GM21528 (cell line): ENCODE data around the gene SPSB4.

Source experiments
- ATAC-seq: cut with Tn5 transposase; IDR thresholded peaks from one replicate; pipeline ENCODE4 v1.9.1; 2021; ENCODE audit warnings: mild to moderate bottlenecking, moderate library complexity; ENCODE audit not compliant: unreplicated experiment, low FRiP score

Gene SPSB4

DNA sequence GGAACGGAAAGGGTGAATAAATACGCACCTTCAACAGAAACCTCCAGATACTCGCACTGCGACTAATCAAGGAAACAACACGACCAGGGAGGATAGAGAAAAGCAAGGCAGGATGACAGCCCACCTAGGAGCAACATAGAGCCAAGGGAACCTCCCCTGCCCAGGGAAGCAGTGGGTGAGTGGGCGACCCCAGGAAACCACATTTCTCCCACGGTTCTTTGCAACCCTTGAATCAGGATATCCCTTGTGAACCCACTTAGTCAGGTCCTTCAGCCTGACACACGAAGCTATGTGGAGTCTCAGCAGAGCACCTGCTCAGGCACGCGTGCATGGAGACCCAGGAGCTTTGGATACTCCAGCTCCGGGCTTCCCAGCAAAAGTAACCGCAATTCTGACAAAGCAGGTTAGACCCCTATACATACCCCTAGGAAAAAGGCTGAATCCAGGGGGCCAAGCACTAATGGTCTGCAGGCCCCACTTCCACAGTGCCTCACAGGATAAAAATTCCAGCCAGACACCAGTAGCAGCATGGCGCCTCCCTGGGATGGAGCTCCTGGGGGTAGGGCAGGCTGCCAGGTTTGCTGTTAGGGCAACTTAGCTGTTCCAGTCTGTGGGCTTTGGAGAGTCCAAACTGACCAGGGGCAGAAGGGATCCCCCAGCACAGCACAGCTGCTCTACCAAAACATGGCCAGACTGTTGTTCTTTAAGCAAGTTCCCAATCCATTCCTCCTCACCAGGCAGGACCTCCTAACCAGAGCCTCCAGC is 142.1 kb downstream of the SPSB4 start:
- no peak for ATAC-seq
